ENCODE measurements around the gene ME3.
"Not testable (repeated sequence)": the region's sequence is repeated elsewhere in the genome, so short reads cannot be mapped to it uniquely, and the experiment has no call there.

Gene ME3

GRCh38 chr11:86580535-86580934 is 91.9 kb downstream of the ME3 start:
- no peak for DNase-seq

GRCh38 chr11:86579406-86579731 is 93.0 kb downstream of the ME3 start:
- no peak for DNase-seq

GRCh38 chr11:86578727-86579405 is 93.5 kb downstream of the ME3 start:
- DNase-seq = no peak

GRCh38 chr11:86577644-86578636 is 94.5 kb downstream of the ME3 start:
- DNase-seq = peak; percentile 35

GRCh38 chr11:86576946-86577624 is 95.3 kb downstream of the ME3 start:
- no peak for DNase-seq

- no peak for DNase-seq
These were observed 96.5 kb downstream of the ME3 start for GRCh38 chr11:86575927-86576326.

GRCh38 chr11:86575208-86575855 is 97.1 kb downstream of the ME3 start:
- DNase-seq = no peak

GRCh38 chr11:86574493-86575207 is 97.8 kb downstream of the ME3 start:
- no peak for DNase-seq

GRCh38 chr11:86571273-86571948 is 101.0 kb downstream of the ME3 start:
- DNase-seq = no peak

- DNase-seq = no peak
These were observed 102.0 kb downstream of the ME3 start for GRCh38 chr11:86570451-86570850.

- no peak for DNase-seq
These were observed 102.4 kb downstream of the ME3 start for GRCh38 chr11:86570020-86570419.

- DNase-seq = no peak
These were observed 103.3 kb downstream of the ME3 start for GRCh38 chr11:86569109-86569508.

GRCh38 chr11:86565801-86566312 is 106.6 kb downstream of the ME3 start:
- no peak for DNase-seq

- DNase-seq = no peak
These were observed 107.0 kb downstream of the ME3 start for GRCh38 chr11:86565388-86565787.

- DNase-seq = not testable (repeated sequence)
These were observed 109.6 kb downstream of the ME3 start for GRCh38 chr11:86562842-86563241.

GRCh38 chr11:86559311-86559945 is 113.0 kb downstream of the ME3 start:
- no peak for DNase-seq

- DNase-seq = no peak
These were observed 113.6 kb downstream of the ME3 start for GRCh38 chr11:86558841-86559240.

- no peak for DNase-seq
These were observed 114.2 kb downstream of the ME3 start for GRCh38 chr11:86558207-86558606.

GRCh38 chr11:86555866-86556265 is 116.5 kb downstream of the ME3 start:
- DNase-seq = no peak

- DNase-seq = no peak
These were observed 117.0 kb downstream of the ME3 start for GRCh38 chr11:86555401-86555800.

GRCh38 chr11:86553265-86553664 is 119.2 kb downstream of the ME3 start:
- DNase-seq = no peak

Measured in DMS79 (cell line).